IPS-18a (cell line): ENCODE data around the gene LXN.

ENCODE experiments used
- H3K27ac ChIP-seq: one replicate; pipeline ENCODE4 v1.5.1; 2013; ENCODE audit warnings: low read length
- H3K27me3 ChIP-seq: one replicate; pipeline ENCODE4 v1.6.1; 2013; ENCODE audit warnings: mild to moderate bottlenecking, low read length; ENCODE audit not compliant: control insufficient read depth, insufficient read depth
- H3K36me3 ChIP-seq: one replicate; pipeline ENCODE4 v1.6.1; 2013; ENCODE audit warnings: low read depth, low read length; ENCODE audit not compliant: control insufficient read depth
- H3K4me1 ChIP-seq: one replicate; pipeline ENCODE4 v1.6.1; 2013; ENCODE audit warnings: low read depth, low read length; ENCODE audit not compliant: control insufficient read depth
- H3K4me3 ChIP-seq: one replicate; pipeline ENCODE4 v1.5.1; 2013; ENCODE audit warnings: low read length
- H3K9ac ChIP-seq: one replicate; pipeline ENCODE4 v1.6.1; 2013; ENCODE audit warnings: mild to moderate bottlenecking, low read length, moderate library complexity
- H3K9me3 ChIP-seq: one replicate; pipeline ENCODE4 v1.6.1; 2013; ENCODE audit warnings: low read depth, low read length; ENCODE audit not compliant: control insufficient read depth

Gene LXN, protein sequence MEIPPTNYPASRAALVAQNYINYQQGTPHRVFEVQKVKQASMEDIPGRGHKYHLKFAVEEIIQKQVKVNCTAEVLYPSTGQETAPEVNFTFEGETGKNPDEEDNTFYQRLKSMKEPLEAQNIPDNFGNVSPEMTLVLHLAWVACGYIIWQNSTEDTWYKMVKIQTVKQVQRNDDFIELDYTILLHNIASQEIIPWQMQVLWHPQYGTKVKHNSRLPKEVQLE

DNA sequence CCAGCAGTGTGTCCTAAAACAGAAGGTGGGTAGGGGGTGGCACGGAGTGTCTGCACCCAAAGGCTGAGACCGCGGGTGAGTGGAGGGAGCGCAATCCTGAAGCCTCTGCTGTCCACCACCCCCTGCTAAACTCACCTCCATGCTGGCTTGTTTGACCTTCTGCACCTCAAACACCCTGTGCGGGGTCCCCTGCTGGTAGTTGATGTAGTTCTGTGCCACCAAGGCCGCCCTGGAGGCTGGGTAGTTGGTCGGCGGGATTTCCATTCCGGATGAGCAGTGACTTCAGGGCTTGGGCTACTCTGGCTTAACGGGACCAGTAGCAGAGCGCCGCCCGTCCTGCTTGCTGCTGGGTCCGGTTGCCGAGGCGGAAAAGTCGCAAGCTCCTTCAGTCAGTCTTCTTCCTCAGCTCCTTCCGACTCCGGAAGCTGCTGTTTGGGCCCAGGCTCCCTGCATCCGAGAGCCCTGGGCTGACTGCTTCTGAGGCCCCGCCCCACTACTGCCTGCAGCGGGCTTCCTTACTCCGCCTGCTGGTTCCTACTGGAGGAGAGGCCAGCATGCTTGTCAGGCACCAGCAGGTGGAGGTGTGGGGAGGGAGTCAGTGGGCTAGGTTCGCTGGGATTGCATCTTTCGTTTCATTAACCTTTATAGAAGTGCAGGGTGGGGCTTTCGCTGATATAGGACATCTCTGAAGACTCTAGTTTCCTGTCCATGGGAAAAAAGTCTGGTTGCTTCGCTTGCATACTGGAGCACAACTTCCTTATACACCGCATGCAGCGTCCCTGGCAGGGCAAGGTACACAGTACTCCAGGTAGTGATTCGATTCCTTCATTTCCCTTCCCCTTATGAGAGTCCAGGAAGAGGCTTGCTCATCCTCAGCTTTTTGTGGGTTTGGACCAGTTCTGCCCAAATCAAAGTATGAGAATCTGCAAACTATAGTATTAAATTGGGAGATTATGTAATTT is at the start of gene LXN:
Gene LXN (minus strand): TSS at position 434 of the 962 bp plus-strand sequence. CDS start 170 bp downstream, at position 264.
- peak within 1 kb of the TSS; percentile 68 for H3K4me3 ChIP-seq
- peak within 1 kb of the TSS; percentile 30 for H3K27ac ChIP-seq
- no peaks in the 10 kb centered on the region for H3K27me3 ChIP-seq
- H3K4me1 ChIP-seq = peaks cover 3% of the 10 kb centered on the region
- peak within 1 kb of the TSS; percentile 61 for H3K9ac ChIP-seq
- peaks cover 15% of the 10 kb centered on the region for H3K36me3 ChIP-seq
- H3K9me3 ChIP-seq = no peaks in the 10 kb centered on the region

GRCh38 chr3:158722108-158722507 is 49.7 kb upstream of the LXN start:
- no peaks in the 10 kb centered on the region for H3K27me3 ChIP-seq
- H3K9me3 ChIP-seq = no peaks in the 10 kb centered on the region
- no peaks in the 10 kb centered on the region for H3K36me3 ChIP-seq
- no peak overlapping the region for H3K27ac ChIP-seq
- no peaks in the 10 kb centered on the region for H3K4me1 ChIP-seq
- no peak overlapping the region for H3K9ac ChIP-seq
- no peak overlapping the region for H3K4me3 ChIP-seq

DNA sequence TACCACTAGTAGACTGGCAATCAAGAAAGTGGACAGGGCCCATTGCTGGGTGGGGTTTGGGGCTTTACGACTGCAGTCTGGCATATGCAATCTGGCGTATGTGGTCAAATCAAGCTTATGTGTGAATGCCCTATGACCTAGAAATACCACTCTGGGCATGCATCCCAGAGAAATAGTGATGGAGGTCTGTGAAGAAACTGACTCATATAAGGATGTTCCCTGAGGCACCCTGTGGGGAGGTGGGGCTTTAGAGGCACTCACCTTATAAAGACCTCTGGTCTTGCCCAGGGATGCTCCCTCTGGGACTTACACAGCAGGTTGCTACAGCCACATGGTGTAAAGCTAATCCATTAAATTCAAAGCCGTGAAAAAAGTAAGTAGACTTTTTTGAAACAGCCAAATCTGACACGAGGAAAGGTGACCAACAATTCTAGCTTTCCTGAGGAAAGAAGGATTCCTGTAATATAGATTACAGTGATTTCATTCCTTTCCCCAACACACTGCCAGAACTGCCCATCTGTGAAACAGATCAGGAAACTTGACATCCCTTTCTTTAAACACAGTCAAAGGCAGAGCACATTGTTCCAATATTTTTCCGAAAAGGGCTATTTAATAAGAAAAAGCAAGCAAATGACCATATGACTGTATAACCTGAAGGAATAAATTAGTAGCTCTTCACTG is 46.2 kb upstream of the LXN start:
- no peaks in the 10 kb centered on the region for H3K36me3 ChIP-seq
- no peaks in the 10 kb centered on the region for H3K27me3 ChIP-seq
- no peaks in the 10 kb centered on the region for H3K9me3 ChIP-seq
- no peaks in the 10 kb centered on the region for H3K4me1 ChIP-seq
- H3K9ac ChIP-seq = no peak overlapping the region
- H3K4me3 ChIP-seq = no peak overlapping the region
- no peak overlapping the region for H3K27ac ChIP-seq

DNA sequence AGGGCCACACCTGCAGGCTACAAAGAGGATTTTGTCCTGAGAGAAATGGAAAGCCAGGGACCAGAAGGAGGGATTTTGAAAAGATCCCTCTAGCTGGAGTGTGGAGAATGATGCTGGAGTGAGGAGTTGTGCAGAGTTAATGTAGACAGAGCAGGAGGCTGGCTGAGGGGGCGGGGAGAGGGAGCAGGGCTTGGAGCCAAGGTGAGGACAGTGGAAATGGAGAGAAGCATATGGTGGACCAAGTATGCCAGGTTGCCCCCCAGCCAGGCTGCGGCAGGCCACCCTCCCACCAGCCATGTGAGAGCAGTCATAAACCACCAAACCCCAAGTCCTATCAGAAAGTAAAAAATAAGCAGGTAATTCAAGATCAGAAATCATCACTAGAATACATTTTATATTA is 45.1 kb upstream of the LXN start:
- Histone ChIP-seq H3K27me3 (no peaks in the 10 kb centered on the region), H3K4me3 (no peak overlapping the region), H3K4me1 (peaks cover 8% of the 10 kb centered on the region), H3K9me3 (no peaks in the 10 kb centered on the region), H3K36me3 (no peaks in the 10 kb centered on the region), H3K9ac (no peak overlapping the region), H3K27ac (no peak overlapping the region)

DNA sequence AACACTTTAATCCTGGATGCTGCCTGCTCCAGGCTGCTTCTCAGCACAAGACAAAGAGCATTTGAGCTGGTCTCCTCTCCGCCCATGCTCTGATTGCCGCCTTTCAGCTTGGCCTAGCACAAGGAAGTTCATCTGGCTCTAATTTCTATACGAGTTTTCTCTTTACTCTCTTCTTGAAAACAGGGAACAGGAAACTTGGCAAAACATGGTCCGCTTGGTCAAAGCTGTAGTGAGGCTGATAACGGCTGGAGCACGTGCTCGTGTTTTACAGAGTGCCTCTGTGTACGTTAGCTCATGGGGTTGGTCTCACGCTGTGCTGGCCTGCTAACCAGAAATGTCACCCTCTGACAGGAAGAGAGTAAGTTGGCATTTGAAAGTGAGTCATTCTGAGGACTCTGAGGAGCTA is 40.6 kb upstream of the LXN start:
- peaks cover 10% of the 10 kb centered on the region for H3K4me1 ChIP-seq
- H3K36me3 ChIP-seq = no peaks in the 10 kb centered on the region
- no peak overlapping the region for H3K4me3 ChIP-seq
- H3K27ac ChIP-seq = no peak overlapping the region
- no peaks in the 10 kb centered on the region for H3K27me3 ChIP-seq
- no peaks in the 10 kb centered on the region for H3K9me3 ChIP-seq
- no peak overlapping the region for H3K9ac ChIP-seq

GRCh38 chr3:158712443-158712842 is 40.0 kb upstream of the LXN start:
- peaks cover 10% of the 10 kb centered on the region for H3K4me1 ChIP-seq
- H3K27me3 ChIP-seq = no peaks in the 10 kb centered on the region
- H3K4me3 ChIP-seq = no peak overlapping the region
- no peaks in the 10 kb centered on the region for H3K36me3 ChIP-seq
- H3K27ac ChIP-seq = no peak overlapping the region
- H3K9ac ChIP-seq = no peak overlapping the region
- H3K9me3 ChIP-seq = no peaks in the 10 kb centered on the region

DNA sequence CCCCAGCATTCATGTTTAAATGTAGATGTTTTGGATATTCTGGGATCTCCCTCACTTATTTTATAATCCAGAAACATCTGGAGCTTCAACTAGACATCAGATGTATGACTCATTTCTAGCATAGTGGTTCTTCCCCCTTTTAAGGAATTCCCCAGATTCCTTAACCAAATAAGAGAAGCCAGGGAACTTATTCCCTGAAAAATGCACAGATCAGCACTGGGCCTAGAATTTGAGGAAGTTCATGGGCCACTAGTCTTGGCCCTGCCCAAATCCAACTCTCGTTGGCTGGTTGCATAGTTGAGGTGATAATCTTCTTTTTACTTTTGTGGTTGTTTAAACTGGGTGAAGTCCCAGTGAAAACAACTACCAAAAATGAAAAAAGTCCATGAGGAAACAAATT is 39.4 kb upstream of the LXN start:
- H3K4me3 ChIP-seq = no peak overlapping the region
- no peaks in the 10 kb centered on the region for H3K9me3 ChIP-seq
- no peak overlapping the region for H3K9ac ChIP-seq
- H3K36me3 ChIP-seq = no peaks in the 10 kb centered on the region
- H3K4me1 ChIP-seq = peaks cover 10% of the 10 kb centered on the region
- no peak overlapping the region for H3K27ac ChIP-seq
- no peaks in the 10 kb centered on the region for H3K27me3 ChIP-seq

DNA sequence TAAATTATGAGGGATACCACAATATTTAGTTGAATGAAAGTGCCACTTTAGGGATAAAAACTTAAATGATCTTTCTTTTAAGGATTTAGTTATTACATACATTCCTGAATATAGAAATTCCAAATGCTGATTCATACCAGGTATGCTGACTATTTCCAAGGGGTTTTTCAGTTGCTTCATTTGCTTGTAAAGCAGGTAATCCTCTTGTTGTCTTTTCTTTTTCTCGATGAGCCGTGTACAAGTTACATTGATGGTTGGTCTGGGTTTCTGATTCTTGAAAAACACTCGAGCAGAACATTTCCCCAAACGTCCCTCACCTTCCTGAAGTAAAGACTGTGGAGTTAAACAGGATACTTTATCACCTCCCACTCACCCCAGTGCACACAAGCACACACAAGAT is 38.2 kb upstream of the LXN start:
- H3K27me3 ChIP-seq = no peaks in the 10 kb centered on the region
- H3K27ac ChIP-seq = no peak overlapping the region
- H3K4me3 ChIP-seq = no peak overlapping the region
- no peak overlapping the region for H3K9ac ChIP-seq
- peaks cover 10% of the 10 kb centered on the region for H3K4me1 ChIP-seq
- no peaks in the 10 kb centered on the region for H3K36me3 ChIP-seq
- H3K9me3 ChIP-seq = no peaks in the 10 kb centered on the region

DNA sequence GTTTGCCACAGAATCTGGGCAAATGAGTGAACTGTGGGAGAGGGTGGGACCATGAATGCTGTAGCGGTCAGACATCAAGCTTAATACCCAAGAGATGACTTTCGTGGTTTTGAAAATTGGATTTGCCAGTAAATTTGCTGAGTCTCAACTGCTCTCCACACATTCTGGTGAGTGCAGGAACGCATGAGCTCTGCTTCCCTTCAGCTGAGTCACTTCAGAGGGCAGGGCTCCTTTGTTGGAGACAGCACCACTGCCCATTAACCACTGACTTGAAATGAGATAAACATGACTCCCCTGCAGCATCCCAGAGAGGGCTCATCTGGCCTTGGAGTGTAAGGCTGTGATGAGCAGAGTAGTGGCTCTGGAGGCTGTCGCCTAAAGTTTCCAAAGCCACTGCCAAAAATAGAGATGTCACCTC is 37.2 kb upstream of the LXN start:
- no peak overlapping the region for H3K9ac ChIP-seq
- H3K27me3 ChIP-seq = no peaks in the 10 kb centered on the region
- H3K4me1 ChIP-seq = peaks cover 10% of the 10 kb centered on the region
- no peaks in the 10 kb centered on the region for H3K36me3 ChIP-seq
- no peak overlapping the region for H3K4me3 ChIP-seq
- H3K9me3 ChIP-seq = no peaks in the 10 kb centered on the region
- no peak overlapping the region for H3K27ac ChIP-seq

- H3K4me1 ChIP-seq = no peaks in the 10 kb centered on the region
- H3K9ac ChIP-seq = no peak overlapping the region
- H3K4me3 ChIP-seq = no peak overlapping the region
- no peaks in the 10 kb centered on the region for H3K9me3 ChIP-seq
- H3K27ac ChIP-seq = no peak overlapping the region
- no peaks in the 10 kb centered on the region for H3K27me3 ChIP-seq
- no peaks in the 10 kb centered on the region for H3K36me3 ChIP-seq
These were observed 31.1 kb upstream of the LXN start for GRCh38 chr3:158703566-158703965.

- no peaks in the 10 kb centered on the region for H3K4me1 ChIP-seq
- no peaks in the 10 kb centered on the region for H3K9me3 ChIP-seq
- no peak overlapping the region for H3K4me3 ChIP-seq
- no peak overlapping the region for H3K9ac ChIP-seq
- no peaks in the 10 kb centered on the region for H3K36me3 ChIP-seq
- no peak overlapping the region for H3K27ac ChIP-seq
- no peaks in the 10 kb centered on the region for H3K27me3 ChIP-seq
These were observed 30.5 kb upstream of the LXN start for GRCh38 chr3:158702815-158703481.
